ENCODE data around the gene MCTP2.

DNA sequence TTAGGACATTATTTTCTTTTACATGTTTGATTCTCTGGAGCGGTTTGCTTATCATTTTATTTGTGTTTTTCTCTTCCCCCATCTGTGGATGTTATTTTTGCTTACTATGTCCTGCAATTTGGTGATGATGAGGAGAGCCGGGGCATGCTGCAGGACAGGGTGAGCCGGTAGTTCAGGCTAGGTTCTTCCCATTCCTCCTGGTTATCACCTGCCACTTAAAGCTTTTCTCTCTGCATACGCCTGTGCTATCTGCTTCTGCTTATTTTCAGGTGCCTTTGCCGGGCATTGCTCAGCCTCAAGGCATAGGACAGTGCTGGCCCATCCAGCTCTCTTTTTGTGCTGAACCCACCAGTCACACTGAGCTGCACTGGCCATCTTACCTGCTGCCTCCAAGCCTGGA is 85.8 kb downstream of the MCTP2 start:
- TF ChIP-seq, protein P1, sequence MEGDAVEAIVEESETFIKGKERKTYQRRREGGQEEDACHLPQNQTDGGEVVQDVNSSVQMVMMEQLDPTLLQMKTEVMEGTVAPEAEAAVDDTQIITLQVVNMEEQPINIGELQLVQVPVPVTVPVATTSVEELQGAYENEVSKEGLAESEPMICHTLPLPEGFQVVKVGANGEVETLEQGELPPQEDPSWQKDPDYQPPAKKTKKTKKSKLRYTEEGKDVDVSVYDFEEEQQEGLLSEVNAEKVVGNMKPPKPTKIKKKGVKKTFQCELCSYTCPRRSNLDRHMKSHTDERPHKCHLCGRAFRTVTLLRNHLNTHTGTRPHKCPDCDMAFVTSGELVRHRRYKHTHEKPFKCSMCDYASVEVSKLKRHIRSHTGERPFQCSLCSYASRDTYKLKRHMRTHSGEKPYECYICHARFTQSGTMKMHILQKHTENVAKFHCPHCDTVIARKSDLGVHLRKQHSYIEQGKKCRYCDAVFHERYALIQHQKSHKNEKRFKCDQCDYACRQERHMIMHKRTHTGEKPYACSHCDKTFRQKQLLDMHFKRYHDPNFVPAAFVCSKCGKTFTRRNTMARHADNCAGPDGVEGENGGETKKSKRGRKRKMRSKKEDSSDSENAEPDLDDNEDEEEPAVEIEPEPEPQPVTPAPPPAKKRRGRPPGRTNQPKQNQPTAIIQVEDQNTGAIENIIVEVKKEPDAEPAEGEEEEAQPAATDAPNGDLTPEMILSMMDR (IDR thresholded peaks at IDR 0.05; ENCODE audit: low read depth, low read length, poor library complexity, severe bottlenecking) = no peak
- no peak for TF ChIP-seq EZH2phosphoT487 (IDR thresholded peaks at IDR 0.05; ENCODE audit: borderline replicate concordance, low read length)

All from DOHH2 (cell line).